HCT116 (cell line): Measurements from ENCODE around the gene HDAC7. TPM values are rescaled to one million over a fixed set of nuclear protein-coding genes. Genes with fewer than 3 reads are reported as not detected.

Experiments
- ATAC-seq: fragments of 200-7000 bp; cut with Tn5 transposase; 2 replicates; pipeline ENCODE4 v1.9.1; 2020; ENCODE audit warnings: mild to moderate bottlenecking, moderate library complexity
- BruUV-seq: library from RNA; stranded (reverse); fragments of 400-500 nt; replicated peaks from 2 replicates; lab custom pipeline; 2021; lab: Mats Ljungman, UMichigan
- CTCF ChIA-PET: fragments of 300-600 bp; sonication (Branson Sonifier 250); formaldehyde crosslinking; loops from one replicate; lab custom pipeline; 2021; ENCODE audit warnings: antibody characterized with exemption; lab: Charles Lee
- POLR2A ChIA-PET: fragments of 300-600, 350-600 bp; sonication (Branson Sonifier 250); formaldehyde crosslinking; loops from one replicate; lab custom pipeline; 2021; ENCODE audit warnings: antibody characterized with exemption; lab: Charles Lee
- RAD21 ChIA-PET, 2 experiments: fragments of 300-600 bp; sonication (Branson Sonifier 250); formaldehyde crosslinking; loops; one replicate each; lab custom pipeline; 2023; ENCODE audit warnings: low total read pairs in 2 of 2; ENCODE audit not compliant: uncharacterized antibody in 2 of 2, unreplicated experiment in 2 of 2, low non-redundant PET in 1 of 2; lab: Charles Lee
- DNase-seq: peaks from one replicate; pipeline ENCODE4 v3.0.0-alpha.2; 2010; ENCODE audit warnings: low read depth, low spot score
- H2AFZ ChIP-seq: fragments of 200-600 bp; shearing (Covaris generic), sonication (generic); 2 replicates; pipeline ENCODE4 v1.6.1; 2017; ENCODE audit warnings: low read depth, mixed run types, mixed read lengths, antibody characterized with exemption, low read length; ENCODE audit not compliant: poor library complexity, severe bottlenecking
- H3K27ac ChIP-seq: 2 replicates; pipeline ENCODE4 v1.5.1; 2012; ENCODE audit warnings: low read depth, low read length
- H3K27me3 ChIP-seq: fragments of 200-600 bp; sonication (generic); 2 replicates; pipeline ENCODE4 v1.6.1; 2016; ENCODE audit warnings: mixed run types, low read length, mixed read lengths; ENCODE audit not compliant: insufficient read depth
- H3K36me3 ChIP-seq, 2 experiments: fragments of 200-500 bp in 1 of 2; fragments of 200-600 bp in 1 of 2; sonication (Bioruptor generic) in 1 of 2; sonication (generic) in 1 of 2; 2 replicates each; pipeline versions ENCODE4 v1.5.1 to v1.6.1; 2014 to 2016; ENCODE audit warnings: low read length in 2 of 2, inconsistent platforms in 1 of 2, mixed read lengths in 1 of 2, mixed run types in 1 of 2; ENCODE audit not compliant: insufficient read depth in 2 of 2, control insufficient read depth in 1 of 2
- H3K4me1 ChIP-seq, 2 experiments: fragments of 200-600 bp in 1 of 2; sonication (generic) in 1 of 2; 2 replicates each; pipeline versions ENCODE4 v1.5.1 to v1.6.1; 2012 to 2017; ENCODE audit warnings: low read length in 2 of 2, inconsistent platforms in 1 of 2, mild to moderate bottlenecking in 1 of 2, mixed read lengths in 1 of 2, mixed run types in 1 of 2, moderate library complexity in 1 of 2; ENCODE audit not compliant: insufficient read depth in 2 of 2, control insufficient read depth in 1 of 2
- H3K4me2 ChIP-seq: fragments of 200-600 bp; sonication (generic); 2 replicates; pipeline ENCODE4 v1.6.1; 2017; ENCODE audit warnings: mixed run types, low read length, mixed read lengths
- H3K4me3 ChIP-seq, 2 experiments: fragments of 200-600 bp in 1 of 2; sonication (generic) in 1 of 2; replicated peaks in 1 of 2; 2 replicates each; pipeline ENCODE4 v1.5.1; 2011 to 2016; ENCODE audit warnings: low read length in 2 of 2, control low read depth in 1 of 2, low read depth in 1 of 2, mild to moderate bottlenecking in 1 of 2, mixed read lengths in 1 of 2, mixed run types in 1 of 2
- H3K79me2 ChIP-seq: fragments of 200-600 bp; sonication (generic); 2 replicates; pipeline ENCODE4 v1.6.1; 2017; ENCODE audit warnings: mild to moderate bottlenecking, mixed run types, low read length, moderate library complexity, mixed read lengths; ENCODE audit not compliant: insufficient read depth
- H3K9ac ChIP-seq: fragments of 200-600 bp; sonication (generic); 2 replicates; pipeline ENCODE4 v1.6.1; 2016; ENCODE audit warnings: low read length, mixed read lengths
- H3K9me2 ChIP-seq: fragments of 200-600 bp; sonication (generic), shearing (Covaris generic); 2 replicates; pipeline ENCODE4 v1.6.1; 2017; ENCODE audit warnings: mixed run types, mild to moderate bottlenecking, moderate library complexity; ENCODE audit not compliant: insufficient read depth
- H3K9me3 ChIP-seq, 2 experiments: fragments of 200-500 bp in 1 of 2; fragments of 200-600 bp in 1 of 2; sonication (Bioruptor generic) in 1 of 2; sonication (generic) in 1 of 2; 2 replicates each; pipeline ENCODE4 v1.6.1; 2014 to 2017; ENCODE audit warnings: low read length in 2 of 2, mixed read lengths in 2 of 2, inconsistent platforms in 1 of 2, low read depth in 1 of 2, mild to moderate bottlenecking in 1 of 2, mixed run types in 1 of 2, moderate library complexity in 1 of 2; ENCODE audit not compliant: control insufficient read depth in 1 of 2, insufficient read depth in 1 of 2
- H4K20me1 ChIP-seq: fragments of 200-600 bp; sonication (generic), shearing (Covaris generic); 2 replicates; pipeline ENCODE4 v1.6.1; 2017; ENCODE audit warnings: mixed run types, mild to moderate bottlenecking, moderate library complexity; ENCODE audit not compliant: insufficient read depth
- EZH2 ChIP-seq: fragments of 200-600 bp; sonication (generic); IDR thresholded peaks from 2 replicates; pipeline ENCODE4 v1.6.1; 2017; ENCODE audit warnings: antibody characterized with exemption, mixed run types
- FOSL1 ChIP-seq: IDR thresholded peaks from 2 replicates; pipeline ENCODE4 v1.6.1; 2012; ENCODE audit warnings: low read depth
- JUND ChIP-seq: IDR thresholded peaks from 2 replicates; pipeline ENCODE4 v1.6.1; 2012
- POLR2A ChIP-seq: IDR thresholded peaks from 2 replicates; pipeline ENCODE4 v1.7.0; 2011; ENCODE audit warnings: borderline replicate concordance; ENCODE audit not compliant: insufficient read depth, insufficient read length; ENCODE audit errors: extremely low read depth
- RAD21 ChIP-seq: IDR thresholded peaks from 2 replicates; pipeline ENCODE4 v1.6.1; 2012; ENCODE audit warnings: low read depth, mild to moderate bottlenecking
- SRF ChIP-seq: IDR thresholded peaks from 2 replicates; pipeline ENCODE4 v1.6.1; 2012; ENCODE audit warnings: low read depth
- ZFX ChIP-seq: fragments of 450-650 bp; IDR thresholded peaks from 2 replicates; pipeline ENCODE4 v1.6.1; 2017
- ZNF274 ChIP-seq: fragments of 200-500 bp; sonication (Bioruptor generic); IDR thresholded peaks from 2 replicates; pipeline ENCODE4 v1.6.1; 2014; ENCODE audit warnings: mild to moderate bottlenecking, low read depth, low read length, inconsistent platforms
- intact Hi-C: fragments of 100-400 bp; cut with micrococcal nuclease; formaldehyde crosslinking; loops from 2 replicates; pipeline ENCODE4 v1.10.0; 2022
- total RNA-seq: library from RNA; stranded (reverse); gene quantifications from one replicate; pipeline ENCODE4 v1.2.1, GENCODE V29; 2021; ENCODE audit not compliant: unreplicated experiment
- TF ChIP-seq, protein P1 (sequence below): IDR thresholded peaks from 2 replicates; pipeline ENCODE4 v1.6.1; 2012
- TF ChIP-seq, protein P2 (sequence below): IDR thresholded peaks from 2 replicates; pipeline ENCODE4 v1.6.1; 2012

HDAC7 gene
- total RNA-seq, 1 experiment from 2014 or later, result 38.1 TPM

DNA sequence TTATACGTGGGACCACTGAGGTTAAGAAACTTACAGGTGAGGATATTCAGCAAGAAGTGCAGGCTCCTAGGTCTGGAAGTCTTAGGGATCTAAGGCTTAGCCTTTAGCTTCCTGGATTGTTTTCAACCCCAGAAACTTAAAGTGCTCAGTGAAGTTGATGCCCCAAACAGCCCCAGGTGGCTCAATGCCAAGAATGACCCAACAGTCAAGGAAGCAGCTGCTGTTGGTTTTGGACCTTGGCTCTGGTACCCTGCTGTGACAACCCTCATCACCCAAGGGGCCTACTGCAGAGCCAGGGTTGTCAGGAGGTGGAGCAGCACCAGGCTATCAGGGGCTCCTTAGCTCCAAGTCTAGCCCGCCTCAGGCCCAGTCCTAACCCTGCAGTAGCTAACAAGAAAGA is 48.3 kb upstream of the HDAC7 start:
- Histone ChIP-seq H3K9me2 (no peaks in the 10 kb centered on the region), H3K9ac (no peak overlapping the region), H3K36me3 (no peaks in the 10 kb centered on the region), H3K4me3 (no peak overlapping the region), H3K4me2 (no peak overlapping the region), H3K79me2 (no peaks in the 10 kb centered on the region), H3K27ac (no peak overlapping the region), H3K9me3 (no peaks in the 10 kb centered on the region), H2AFZ (no peak overlapping the region), H3K27me3 (no peaks in the 10 kb centered on the region)
- ATAC-seq, result no peak
- intact Hi-C loops, result no loop called here
- RAD21 ChIA-PET, result no interaction called here
- POLR2A ChIA-PET, result no interaction called here
- CTCF ChIA-PET, result no interaction called here
- DNase-seq, result no peak
- TF ChIP-seq, protein P1, sequence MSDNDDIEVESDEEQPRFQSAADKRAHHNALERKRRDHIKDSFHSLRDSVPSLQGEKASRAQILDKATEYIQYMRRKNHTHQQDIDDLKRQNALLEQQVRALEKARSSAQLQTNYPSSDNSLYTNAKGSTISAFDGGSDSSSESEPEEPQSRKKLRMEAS, result no peak
- no peak for TF ChIP-seq FOSL1
- TF ChIP-seq, all 23 proteins: peak for 0
- Histone ChIP-seq H3K4me1 (peaks cover 0 to 13% of the 10 kb centered on the region in 2 experiments; a peak in 2 of 4 replicates), H4K20me1 (no peaks in the 10 kb centered on the region)
- BruUV-seq, result no TSS peak

DNA sequence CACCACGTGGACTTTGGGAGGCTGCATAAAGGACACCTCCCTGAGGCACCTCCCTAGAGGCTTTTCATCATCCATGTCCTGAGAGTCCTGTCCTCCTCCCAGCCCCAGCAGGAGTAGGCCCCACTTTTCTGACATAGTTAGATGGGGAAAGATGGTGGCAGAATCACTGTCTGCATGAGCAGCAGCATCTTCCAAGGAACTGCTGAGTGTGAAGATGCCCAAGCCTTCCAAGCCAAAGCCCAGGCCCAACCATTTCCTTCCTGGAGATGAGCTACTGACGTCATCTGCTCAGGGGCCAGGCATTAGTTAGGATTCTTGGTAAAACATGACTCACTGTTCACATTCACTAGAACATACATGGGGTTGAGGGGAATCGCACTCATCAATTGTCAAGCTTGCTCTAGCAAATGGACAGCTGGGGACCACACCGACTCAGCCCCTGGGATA is 47.8 kb upstream of the HDAC7 start:
- Histone ChIP-seq H3K36me3 (no peaks in the 10 kb centered on the region), H3K9me2 (no peaks in the 10 kb centered on the region), H3K27me3 (no peaks in the 10 kb centered on the region), H3K4me2 (no peak overlapping the region), H2AFZ (no peak overlapping the region), H3K79me2 (no peaks in the 10 kb centered on the region), H3K9ac (no peak overlapping the region), H4K20me1 (no peaks in the 10 kb centered on the region), H3K4me3 (no peak overlapping the region), H3K27ac (no peak overlapping the region), H3K9me3 (no peaks in the 10 kb centered on the region), H3K4me1 (peaks cover 0 to 13% of the 10 kb centered on the region in 2 experiments; a peak in 2 of 4 replicates)
- DNase-seq (no peak), ATAC-seq (no peak)
- intact Hi-C loops, result no loop called here
- POLR2A ChIA-PET, result no interaction called here
- RAD21 ChIA-PET, result no interaction called here
- TF ChIP-seq, protein P1, result no peak
- TF ChIP-seq, protein P2, sequence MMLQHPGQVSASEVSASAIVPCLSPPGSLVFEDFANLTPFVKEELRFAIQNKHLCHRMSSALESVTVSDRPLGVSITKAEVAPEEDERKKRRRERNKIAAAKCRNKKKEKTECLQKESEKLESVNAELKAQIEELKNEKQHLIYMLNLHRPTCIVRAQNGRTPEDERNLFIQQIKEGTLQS, result no peak
- TF ChIP-seq SRF (no peak), ZNF274 (no peak), RAD21 (no peak), ZFX (no peak), JUND (no peak), EZH2 (no peak), POLR2A (no peak)
- CTCF ChIA-PET, result no interaction called here
- no TSS peak for BruUV-seq
